Measurements from ENCODE around the gene TRIM29. TPM values are rescaled to one million over a fixed set of nuclear protein-coding genes. Genes with fewer than 3 reads are reported as not detected.
"Not testable (repeated sequence)": the region's sequence is repeated elsewhere in the genome, so short reads cannot be mapped to it uniquely, and the experiment has no call there.

The TRIM29 gene
- total RNA-seq, 1 experiment from 2014 or later = 2.1 TPM

- intact Hi-C loops (cut with micrococcal nuclease; ENCODE audit: unreplicated experiment) = no loop called here
- H3K36me3 Mint-ChIP-seq (ENCODE audit: insufficient read depth, unreplicated experiment) = no peaks in the 10 kb centered on the region
- BruUV-seq (replicated peaks) = no TSS peak
- peaks cover 9% of the 10 kb centered on the region for H3K4me1 Mint-ChIP-seq (ENCODE audit: low read depth, unreplicated experiment)
- H3K27me3 Mint-ChIP-seq (ENCODE audit: unreplicated experiment) = peaks cover 72% of the 10 kb centered on the region
- H3K27ac Mint-ChIP-seq (ENCODE audit: unreplicated experiment) = no peak overlapping the region
- TF ChIP-seq CTCF (IDR thresholded peaks at IDR 0.05; ENCODE audit: unreplicated experiment) = no peak
- H3K4me3 Mint-ChIP-seq (ENCODE audit: low read depth, unreplicated experiment) = no peak overlapping the region
- no peaks in the 10 kb centered on the region for H3K9me3 Mint-ChIP-seq (ENCODE audit: low read depth, unreplicated experiment)
- DNase-seq = no peak
- CTCF ChIA-PET = no interaction called here
These were observed 45.0 kb upstream of the TRIM29 start for GRCh38 chr11:120182790-120183491.

- Mint-ChIP-seq H3K27me3 (ENCODE audit: unreplicated experiment) (peaks cover 74% of the 10 kb centered on the region), H3K4me1 (ENCODE audit: low read depth, unreplicated experiment) (peaks cover 9% of the 10 kb centered on the region), H3K4me3 (ENCODE audit: low read depth, unreplicated experiment) (no peak overlapping the region), H3K36me3 (ENCODE audit: insufficient read depth, unreplicated experiment) (no peaks in the 10 kb centered on the region), H3K27ac (ENCODE audit: unreplicated experiment) (no peak overlapping the region), H3K9me3 (ENCODE audit: low read depth, unreplicated experiment) (no peaks in the 10 kb centered on the region)
- intact Hi-C loops (cut with micrococcal nuclease; ENCODE audit: unreplicated experiment) = no loop called here
- no peak for DNase-seq
- TF ChIP-seq CTCF (IDR thresholded peaks at IDR 0.05; ENCODE audit: unreplicated experiment) = no peak
- BruUV-seq (replicated peaks) = no TSS peak
- CTCF ChIA-PET = no interaction called here
These were observed 44.5 kb upstream of the TRIM29 start for GRCh38 chr11:120182372-120182771.

GRCh38 chr11:120181376-120181975, 43.6 kb upstream of the TRIM29 start:
- no peak overlapping the region for H3K27ac Mint-ChIP-seq (ENCODE audit: unreplicated experiment)
- no peaks in the 10 kb centered on the region for H3K9me3 Mint-ChIP-seq (ENCODE audit: low read depth, unreplicated experiment)
- no peaks in the 10 kb centered on the region for H3K36me3 Mint-ChIP-seq (ENCODE audit: insufficient read depth, unreplicated experiment)
- intact Hi-C loops (cut with micrococcal nuclease; ENCODE audit: unreplicated experiment) = no loop called here
- DNase-seq = no peak
- CTCF ChIA-PET = interaction anchor here (1.2 kb wide), 1 partner anchor 65 kb away, joined by 3 read pairs; no protein-coding TSS in a partner anchor
- H3K4me3 Mint-ChIP-seq (ENCODE audit: low read depth, unreplicated experiment) = no peak overlapping the region
- H3K27me3 Mint-ChIP-seq (ENCODE audit: unreplicated experiment) = peaks cover 74% of the 10 kb centered on the region
- H3K4me1 Mint-ChIP-seq (ENCODE audit: low read depth, unreplicated experiment) = peaks cover 4% of the 10 kb centered on the region
- no peak for TF ChIP-seq CTCF (IDR thresholded peaks at IDR 0.05; ENCODE audit: unreplicated experiment)
- no TSS peak for BruUV-seq (replicated peaks)

GRCh38 chr11:120180551-120181232, 42.8 kb upstream of the TRIM29 start:
- no peaks in the 10 kb centered on the region for H3K9me3 Mint-ChIP-seq (ENCODE audit: low read depth, unreplicated experiment)
- CTCF ChIA-PET = interaction anchor here (0.7 to 1.2 kb wide), 2 partner anchors 59 to 65 kb away, joined by 3 read pairs; partner anchors contain the start of gene POU2F3
- no peak for DNase-seq
- no peak for TF ChIP-seq CTCF (IDR thresholded peaks at IDR 0.05; ENCODE audit: unreplicated experiment)
- intact Hi-C loops (cut with micrococcal nuclease; ENCODE audit: unreplicated experiment) = no loop called here
- no peaks in the 10 kb centered on the region for H3K4me1 Mint-ChIP-seq (ENCODE audit: low read depth, unreplicated experiment)
- no TSS peak for BruUV-seq (replicated peaks)
- H3K27me3 Mint-ChIP-seq (ENCODE audit: unreplicated experiment) = peaks cover 74% of the 10 kb centered on the region
- H3K36me3 Mint-ChIP-seq (ENCODE audit: insufficient read depth, unreplicated experiment) = no peaks in the 10 kb centered on the region
- no peak overlapping the region for H3K27ac Mint-ChIP-seq (ENCODE audit: unreplicated experiment)
- H3K4me3 Mint-ChIP-seq (ENCODE audit: low read depth, unreplicated experiment) = no peak overlapping the region

- BruUV-seq (replicated peaks); H3K4me3 Mint-ChIP-seq (ENCODE audit: low read depth, unreplicated experiment); H3K36me3 Mint-ChIP-seq (ENCODE audit: insufficient read depth, unreplicated experiment); H3K27ac Mint-ChIP-seq (ENCODE audit: unreplicated experiment); H3K4me1 Mint-ChIP-seq (ENCODE audit: low read depth, unreplicated experiment); intact Hi-C loops (cut with micrococcal nuclease; ENCODE audit: unreplicated experiment); H3K9me3 Mint-ChIP-seq (ENCODE audit: low read depth, unreplicated experiment); DNase-seq: not testable (repeated sequence)
- CTCF ChIA-PET = interaction anchor here (0.7 kb wide), 1 partner anchor 60 kb away, joined by 3 read pairs; the partner anchor contains the start of gene POU2F3
- H3K27me3 Mint-ChIP-seq (ENCODE audit: unreplicated experiment) = peaks cover 75% of the 10 kb centered on the region
These were observed 42.1 kb upstream of the TRIM29 start for GRCh38 chr11:120180063-120180462.
